Stimulated activated CD8-positive, alpha-beta memory T cell treated with anti-CD3 and anti-CD28 coated beads, Interleukin-12 subunit alpha, Interleukin-12 subunit beta, amount 100 ng/mL, for 1 hour (primary cell): Measurements from ENCODE around the gene COL7A1.

Source experiments
- DNase-seq: peaks from one replicate; pipeline ENCODE4 v3.0.0-alpha.2; 2020; ENCODE audit warnings: low read depth

The COL7A1 gene

GRCh38 chr3:48591886-48592518 is 3.1 kb downstream of the COL7A1 start:
- no peak for DNase-seq

DNA sequence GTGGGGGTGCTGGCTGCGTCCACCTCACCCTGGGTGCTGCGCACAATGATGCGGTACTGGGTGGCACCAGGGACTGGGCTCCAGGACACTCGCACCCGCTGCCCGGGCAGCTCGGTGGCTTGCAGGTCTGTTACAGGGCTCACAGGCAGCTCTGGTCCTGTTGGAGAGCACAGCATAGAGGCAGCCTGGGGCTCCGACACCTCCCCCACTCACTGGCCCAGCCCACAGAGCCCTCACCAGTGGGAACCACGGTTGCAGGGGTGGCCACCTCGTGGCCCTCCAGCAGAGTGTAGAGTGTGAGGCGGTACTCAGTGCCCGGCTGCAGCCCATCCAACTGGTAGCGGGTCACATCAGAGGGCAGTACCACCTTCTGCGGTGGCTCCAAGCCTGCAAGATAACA is 3.7 kb downstream of the COL7A1 start:
- no peak for DNase-seq

DNA sequence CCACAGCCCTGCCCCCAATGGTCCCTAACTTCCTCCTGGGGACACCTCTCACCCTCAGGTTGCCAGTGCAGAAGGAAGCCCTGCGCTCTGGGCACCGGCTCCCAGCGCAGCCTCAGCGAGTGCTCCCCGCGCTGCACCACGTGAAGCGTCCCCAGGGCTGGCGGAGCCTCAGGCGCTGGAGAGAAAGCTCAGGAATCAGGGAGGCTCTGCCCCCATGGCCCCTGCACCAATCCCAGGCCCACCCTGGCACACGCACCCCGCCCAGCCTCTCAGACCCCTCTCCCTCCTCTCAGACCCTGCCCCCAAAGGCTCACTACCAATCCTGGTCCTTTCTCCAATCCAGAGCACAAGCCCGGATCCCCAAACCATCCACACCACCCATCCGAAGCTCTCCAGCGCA is 6.9 kb downstream of the COL7A1 start:
- no peak for DNase-seq

GRCh38 chr3:48587686-48588085 is 7.4 kb downstream of the COL7A1 start:
- DNase-seq = no peak

DNA sequence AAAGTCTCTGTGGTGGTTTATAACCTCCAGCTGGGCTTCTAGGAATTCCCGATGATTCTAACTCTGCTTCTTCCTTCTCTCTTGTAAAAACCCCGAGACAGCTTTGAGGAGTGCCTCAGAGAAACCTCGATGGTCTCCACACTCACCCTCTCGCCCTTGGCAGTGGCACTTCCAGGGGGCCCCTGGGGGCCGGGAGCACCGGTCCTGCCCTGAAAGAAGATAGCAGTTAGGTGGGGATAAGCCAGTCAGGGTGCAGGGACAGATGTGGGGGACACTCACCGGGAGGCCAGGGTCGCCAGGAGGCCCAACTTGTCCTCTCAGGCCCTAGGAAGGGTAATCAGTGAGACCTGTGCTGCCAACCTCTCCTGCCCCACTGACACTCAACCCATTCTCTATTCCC is 9.7 kb downstream of the COL7A1 start:
- no peak for DNase-seq

GRCh38 chr3:48584836-48585235 is 10.3 kb downstream of the COL7A1 start:
- DNase-seq = no peak

DNA sequence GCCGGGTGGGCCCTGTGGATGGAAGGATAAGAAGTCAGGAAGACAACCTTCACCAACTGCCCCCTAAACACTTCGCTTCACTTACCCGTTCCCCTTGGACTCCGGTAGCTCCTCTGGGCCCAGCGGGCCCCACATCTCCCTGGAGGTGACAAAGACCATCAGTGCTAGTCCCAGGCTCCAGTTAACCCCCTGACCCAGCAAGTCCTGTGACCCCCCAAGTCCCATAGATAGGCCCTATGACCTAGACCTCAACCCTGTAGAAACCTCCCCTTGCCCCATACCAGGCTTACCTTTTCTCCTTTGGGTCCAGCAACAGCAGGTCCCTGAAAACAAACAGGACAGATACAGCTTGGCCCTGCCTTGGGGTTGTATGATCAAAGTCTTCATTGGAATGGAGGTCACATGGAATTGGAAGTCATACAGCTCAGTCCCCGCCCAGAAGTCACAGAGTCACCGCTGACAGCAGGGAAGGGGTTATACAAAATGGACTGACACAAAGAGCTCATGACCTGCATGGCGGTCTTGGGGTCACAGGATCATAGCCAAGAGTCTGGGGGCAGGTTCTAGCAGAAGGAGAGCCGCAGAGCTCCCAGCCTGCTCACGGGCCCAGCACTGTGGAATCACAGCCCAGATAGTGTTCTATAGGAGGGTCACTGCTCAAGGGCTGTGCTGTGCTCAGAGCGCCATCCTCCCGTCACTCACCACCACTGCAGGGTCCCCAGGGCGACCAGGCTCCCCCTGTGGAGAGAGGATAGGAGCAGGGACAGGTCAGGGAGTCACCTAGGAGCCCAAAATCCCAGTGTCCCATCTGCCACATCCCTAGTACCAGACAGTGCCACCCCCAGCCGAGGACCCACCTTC is 13.3 kb downstream of the COL7A1 start:
- no peak for DNase-seq

DNA sequence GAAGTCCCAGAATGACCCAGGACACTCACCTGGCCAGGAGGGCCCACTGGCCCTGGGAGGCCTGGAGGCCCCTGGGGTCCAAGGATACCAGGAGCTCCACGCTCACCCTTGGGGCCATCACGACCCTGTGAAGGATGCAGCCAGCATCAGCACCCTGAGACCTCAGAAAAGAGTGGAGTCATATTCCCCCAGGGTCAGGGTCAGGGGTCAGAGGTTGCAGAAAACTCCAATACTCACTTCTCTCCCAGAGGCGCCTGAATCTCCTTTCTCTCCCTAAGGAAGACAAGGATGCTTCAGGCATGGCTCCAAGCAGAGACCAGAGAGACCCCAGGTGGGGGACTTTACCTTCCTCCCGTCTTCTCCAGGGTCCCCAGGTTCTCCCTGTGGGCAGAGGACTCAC is 18.5 kb downstream of the COL7A1 start:
- no peak for DNase-seq

- DNase-seq = no peak
Observed at GRCh38 chr3:48575366-48575765, 19.8 kb downstream of the COL7A1 start.

- no peak for DNase-seq
Observed at GRCh38 chr3:48573973-48574585, 21.1 kb downstream of the COL7A1 start.

- no peak for DNase-seq
Observed at GRCh38 chr3:48572517-48572916, 22.6 kb downstream of the COL7A1 start.

- no peak for DNase-seq
Observed at GRCh38 chr3:48571938-48572337, 23.2 kb downstream of the COL7A1 start.

DNA sequence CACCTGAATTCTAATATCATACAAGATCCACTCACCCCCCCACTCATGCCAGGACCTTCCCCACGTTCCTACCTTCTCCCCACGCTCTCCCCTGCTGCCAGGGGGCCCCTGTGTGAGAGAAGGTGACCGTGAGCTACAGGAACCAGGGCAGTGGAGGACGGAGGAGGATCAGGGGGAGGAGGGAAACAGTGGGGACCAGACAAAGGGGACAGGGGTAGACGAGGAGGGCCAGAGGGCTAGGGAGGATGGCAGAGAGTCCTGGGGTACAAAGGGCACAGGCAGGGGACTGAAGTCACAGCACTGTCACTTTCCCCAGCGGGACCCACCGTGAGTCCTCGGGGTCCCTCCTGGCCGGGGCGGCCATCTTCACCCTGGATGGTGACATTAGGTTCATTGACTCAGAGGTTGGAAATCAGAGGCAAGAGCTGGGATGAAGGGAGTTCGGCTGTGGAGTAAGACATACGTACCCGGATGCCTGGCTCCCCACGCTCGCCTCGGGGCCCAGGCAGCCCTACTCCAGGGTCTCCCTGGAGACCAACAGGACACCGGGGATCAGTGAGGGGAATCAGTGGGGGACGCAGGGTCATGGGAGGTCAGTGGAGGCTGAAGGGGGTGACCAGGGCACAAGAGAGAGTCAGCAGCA is 25.2 kb downstream of the COL7A1 start:
- DNase-seq = no peak

GRCh38 chr3:48569400-48569799 is 25.7 kb downstream of the COL7A1 start:
- no peak for DNase-seq

DNA sequence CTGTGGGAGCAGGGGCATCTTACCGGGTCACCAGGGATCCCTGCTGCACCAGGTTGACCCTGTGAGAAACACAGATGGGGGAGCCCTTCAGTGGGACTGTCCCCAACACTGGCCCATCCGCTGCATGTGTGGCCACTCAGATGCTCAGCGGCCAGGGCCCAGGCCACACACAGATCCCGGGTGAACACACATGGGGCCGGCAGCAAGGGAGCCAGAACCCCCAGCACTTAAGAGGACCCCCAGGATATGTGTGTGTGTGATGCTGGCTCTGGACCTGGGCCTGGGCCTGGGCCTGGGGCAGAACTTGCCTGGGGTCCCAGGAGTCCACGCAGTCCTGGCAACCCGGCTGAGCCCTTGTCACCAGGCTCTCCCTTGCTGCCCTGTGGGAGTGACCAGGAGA is 26.7 kb downstream of the COL7A1 start:
- DNase-seq = no peak

GRCh38 chr3:48567500-48567899 is 27.6 kb downstream of the COL7A1 start:
- no peak for DNase-seq

DNA sequence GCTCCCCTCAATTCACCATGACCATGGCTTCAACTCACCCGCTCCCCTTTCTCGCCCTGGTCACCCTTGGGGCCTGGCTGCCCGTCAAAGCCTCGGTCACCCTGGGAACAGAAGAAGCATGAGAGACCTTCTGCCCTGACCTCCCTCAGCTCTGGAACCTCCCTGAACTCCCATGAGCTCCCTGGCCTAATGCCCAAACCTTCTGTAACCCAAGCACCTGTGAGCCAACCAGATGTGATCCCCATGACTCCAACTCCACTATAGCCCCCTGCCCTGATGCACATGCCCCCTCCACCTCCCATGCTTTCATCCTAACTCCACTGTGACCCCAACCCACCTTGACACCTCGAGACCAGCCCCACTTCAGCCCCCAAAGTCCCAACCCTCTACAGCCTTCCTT is 28.0 kb downstream of the COL7A1 start:
- DNase-seq = no peak

DNA sequence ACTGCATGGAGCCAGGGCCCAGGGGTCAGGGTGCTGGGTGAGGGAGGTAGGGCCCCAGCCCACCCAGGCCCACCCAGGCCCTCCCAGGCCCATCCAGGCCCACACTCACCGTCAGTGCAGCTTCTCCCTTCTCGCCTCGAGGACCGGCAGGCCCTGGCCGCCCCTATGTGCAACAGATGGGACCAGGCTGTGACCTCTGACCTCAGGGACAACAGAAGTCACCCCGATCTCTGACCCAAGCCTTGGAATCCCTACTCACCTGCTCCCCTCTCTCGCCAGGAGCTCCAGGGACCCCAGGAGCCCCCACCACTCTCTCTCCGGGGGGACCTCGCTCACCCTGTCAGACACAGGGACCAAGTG is 28.7 kb downstream of the COL7A1 start:
- no peak for DNase-seq

- DNase-seq = no peak
Observed at GRCh38 chr3:48565591-48566400, 29.3 kb downstream of the COL7A1 start.

DNA sequence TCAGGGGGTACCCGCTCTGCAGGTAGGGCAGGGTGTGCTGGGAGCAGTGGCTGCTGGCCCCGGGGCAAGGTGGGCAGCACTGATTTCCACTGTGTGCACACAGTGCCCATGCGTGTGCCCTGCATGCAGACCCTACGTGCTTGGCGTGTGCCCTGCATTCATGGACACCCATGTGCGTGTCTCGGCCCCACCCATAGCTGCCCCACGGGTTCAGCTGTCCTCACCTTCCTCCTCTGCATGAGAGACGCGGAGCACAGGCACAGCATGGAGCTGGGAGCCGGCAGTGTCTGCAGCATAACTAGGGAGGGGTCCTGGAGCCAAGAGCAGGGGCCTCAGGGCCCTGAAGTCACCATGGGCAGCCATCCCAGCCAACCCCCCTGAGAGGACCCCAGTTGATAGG is 29.9 kb downstream of the COL7A1 start:
- DNase-seq = no peak

DNA sequence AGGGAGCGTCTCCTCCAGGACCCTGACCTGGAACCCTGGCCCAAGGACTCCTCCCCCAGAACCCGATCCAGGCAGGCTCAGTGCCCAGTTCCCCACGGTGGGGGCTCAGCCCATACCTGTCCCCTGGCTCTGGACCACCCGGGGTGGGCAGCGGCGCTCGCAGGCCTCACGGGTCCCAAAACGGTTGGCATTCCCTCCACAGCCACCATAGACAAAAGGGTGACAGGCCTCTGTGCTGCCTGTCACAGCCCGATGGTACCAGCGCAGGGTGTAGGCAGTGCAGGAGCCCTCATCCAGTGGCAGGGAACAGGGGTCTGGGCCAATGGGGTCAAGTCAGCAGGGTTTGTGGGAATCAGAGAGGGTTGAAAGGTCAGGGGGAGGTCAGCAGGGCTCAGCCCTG is 30.5 kb downstream of the COL7A1 start:
- no peak for DNase-seq

DNA sequence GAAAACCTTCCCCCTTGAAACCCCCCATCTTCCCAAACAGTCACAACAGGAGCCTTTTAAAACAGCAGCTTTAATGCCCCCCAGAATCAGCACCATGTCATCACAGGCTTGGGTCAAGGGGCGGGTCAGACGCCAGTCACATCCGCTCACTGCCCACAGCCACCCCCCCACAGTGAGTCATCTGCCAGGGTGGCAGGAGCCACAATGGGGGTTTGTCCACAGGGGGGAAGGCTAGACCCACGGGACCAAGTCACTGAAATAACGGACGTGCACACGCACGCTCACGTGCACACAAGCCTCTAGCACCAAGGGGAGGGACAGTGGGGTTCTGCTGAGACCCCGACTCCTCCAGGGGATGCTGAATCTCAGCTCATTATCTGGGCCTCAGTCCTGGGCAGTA is 31.1 kb downstream of the COL7A1 start:
- DNase-seq = peak; percentile 12
